HEK293 (cell line): ENCODE results near the gene DNAJB5.

ENCODE experiments used
- CTCF ChIA-PET: fragments of 350-600 bp; formaldehyde crosslinking; extraction: SDS; loops from one replicate; lab custom pipeline; 2021; ENCODE audit warnings: antibody characterized with exemption; lab: Yijun Ruan, JAX
- POLR2A ChIA-PET: fragments of 300-600 bp; formaldehyde crosslinking; extraction: SDS; loops from one replicate; lab custom pipeline; 2020; ENCODE audit warnings: antibody characterized with exemption, inconsistent platforms; lab: Yijun Ruan, JAX
- H3K27ac ChIP-seq: fragments of 200-500 bp; sonication (Bioruptor generic); 2 replicates; pipeline ENCODE4 v1.5.1; 2014; ENCODE audit warnings: low read depth, low read length, control low read depth, inconsistent platforms; ENCODE audit errors: extremely low read depth
- H3K36me3 ChIP-seq, 2 experiments: fragments of 200-500 bp in 1 of 2; sonication (Bioruptor generic) in 1 of 2; 1 replicate in 1 of 2; 2 replicates in 1 of 2; pipeline ENCODE4 v1.5.1; 2014 to 2017; ENCODE audit warnings: inconsistent platforms in 2 of 2, low read length in 2 of 2; ENCODE audit not compliant: control insufficient read depth in 2 of 2, insufficient read depth in 1 of 2
- H3K4me1 ChIP-seq: fragments of 200-500 bp; sonication (Bioruptor generic); 2 replicates; pipeline ENCODE4 v1.5.1; 2014; ENCODE audit warnings: mild to moderate bottlenecking, low read length, inconsistent platforms; ENCODE audit not compliant: control insufficient read depth, insufficient read depth
- H3K4me3 ChIP-seq: 2 replicates; pipeline ENCODE4 v1.5.1; 2011; ENCODE audit warnings: low read depth, mild to moderate bottlenecking, control low read depth, low read length, moderate library complexity
- H3K9me3 ChIP-seq: fragments of 200-500 bp; sonication (Bioruptor generic); 2 replicates; pipeline ENCODE4 v1.5.1; 2014; ENCODE audit warnings: low read depth, low read length, inconsistent platforms; ENCODE audit not compliant: control insufficient read depth, insufficient read depth
- FEZF1 ChIP-seq: fragments of 450-650 bp; formaldehyde crosslinking; IDR thresholded peaks from 2 replicates; pipeline ENCODE4 v1.5.1; 2016; ENCODE audit warnings: missing biosample characterization, missing genetic modification characterization
- KLF10 ChIP-seq: fragments of 450-650 bp; IDR thresholded peaks from 2 replicates; pipeline ENCODE4 v1.5.1; 2018; ENCODE audit warnings: missing biosample characterization, mild to moderate bottlenecking, missing genetic modification characterization
- KLF9 ChIP-seq: fragments of 450-650 bp; formaldehyde crosslinking; IDR thresholded peaks from 2 replicates; pipeline ENCODE4 v1.5.1; 2016; ENCODE audit warnings: missing biosample characterization, missing genetic modification characterization, low read depth
- PRDM1 ChIP-seq: fragments of 450-650 bp; formaldehyde crosslinking; IDR thresholded peaks from 2 replicates; pipeline ENCODE4; 2016; ENCODE audit warnings: missing biosample characterization, missing genetic modification characterization
- SP3 ChIP-seq: fragments of 450-650 bp; formaldehyde crosslinking; IDR thresholded peaks from 2 replicates; pipeline ENCODE4 v1.5.1; 2016; ENCODE audit warnings: missing biosample characterization, missing genetic modification characterization
- SP7 ChIP-seq: fragments of 450-650 bp; formaldehyde crosslinking; IDR thresholded peaks from 2 replicates; pipeline ENCODE4 v1.5.1; 2016; ENCODE audit warnings: missing biosample characterization, missing genetic modification characterization
- YY1 ChIP-seq: fragments of 450-650 bp; formaldehyde crosslinking; IDR thresholded peaks from 2 replicates; pipeline ENCODE4 v1.5.1; 2018; ENCODE audit warnings: missing biosample characterization, missing genetic modification characterization
- ZFP37 ChIP-seq: fragments of 450-650 bp; formaldehyde crosslinking; IDR thresholded peaks from 2 replicates; pipeline ENCODE4 v1.5.1; 2016; ENCODE audit warnings: missing biosample characterization, missing genetic modification characterization
- ZIC2 ChIP-seq: fragments of 450-650 bp; formaldehyde crosslinking; IDR thresholded peaks from 2 replicates; pipeline ENCODE4 v1.5.1; 2016; ENCODE audit warnings: missing biosample characterization, missing genetic modification characterization
- ZNF155 ChIP-seq: fragments of 450-650 bp; formaldehyde crosslinking; IDR thresholded peaks from 2 replicates; pipeline ENCODE4 v1.5.1; 2016; ENCODE audit warnings: missing biosample characterization, missing genetic modification characterization
- ZNF221 ChIP-seq: fragments of 450-650 bp; formaldehyde crosslinking; IDR thresholded peaks from 2 replicates; pipeline ENCODE4 v1.5.1; 2017; ENCODE audit warnings: missing biosample characterization, missing genetic modification characterization, borderline replicate concordance
- ZNF223 ChIP-seq: fragments of 450-650 bp; formaldehyde crosslinking; IDR thresholded peaks from 2 replicates; pipeline ENCODE4 v1.5.1; 2016; ENCODE audit warnings: missing biosample characterization, missing genetic modification characterization
- ZNF423 ChIP-seq: fragments of 450-650 bp; formaldehyde crosslinking; IDR thresholded peaks from 2 replicates; pipeline ENCODE4 v1.5.1; 2016; ENCODE audit warnings: missing biosample characterization, missing genetic modification characterization
- ZNF449 ChIP-seq: fragments of 450-650 bp; formaldehyde crosslinking; IDR thresholded peaks from 2 replicates; pipeline ENCODE4 v1.5.1; 2017; ENCODE audit warnings: missing biosample characterization, mild to moderate bottlenecking, missing genetic modification characterization, moderate library complexity
- ZNF488 ChIP-seq: fragments of 450-650 bp; formaldehyde crosslinking; IDR thresholded peaks from 2 replicates; pipeline ENCODE4 v1.5.1; 2016; ENCODE audit warnings: missing biosample characterization, missing genetic modification characterization
- ZNF501 ChIP-seq: fragments of 450-650 bp; formaldehyde crosslinking; IDR thresholded peaks from 2 replicates; pipeline ENCODE4 v1.5.1; 2016; ENCODE audit warnings: missing biosample characterization, missing genetic modification characterization
- ZNF513 ChIP-seq: fragments of 450-650 bp; IDR thresholded peaks from 2 replicates; pipeline ENCODE4 v1.5.1; 2018; ENCODE audit warnings: missing biosample characterization, missing genetic modification characterization
- ZNF529 ChIP-seq: fragments of 450-650 bp; formaldehyde crosslinking; IDR thresholded peaks from 2 replicates; pipeline ENCODE4 v1.5.1; 2017; ENCODE audit warnings: missing genetic modification characterization, missing biosample characterization; ENCODE audit not compliant: insufficient replicate concordance
- ZNF558 ChIP-seq: fragments of 450-650 bp; formaldehyde crosslinking; IDR thresholded peaks from 2 replicates; pipeline ENCODE4 v1.5.1; 2016; ENCODE audit warnings: missing biosample characterization, missing genetic modification characterization
- ZNF585B ChIP-seq: fragments of 450-650 bp; formaldehyde crosslinking; IDR thresholded peaks from 2 replicates; pipeline ENCODE4 v1.5.1; 2016; ENCODE audit warnings: missing biosample characterization, missing genetic modification characterization
- ZNF600 ChIP-seq: fragments of 450-650 bp; formaldehyde crosslinking; IDR thresholded peaks from 2 replicates; pipeline ENCODE4 v1.5.1; 2016; ENCODE audit warnings: missing biosample characterization, missing genetic modification characterization
- ZNF621 ChIP-seq: fragments of 450-650 bp; formaldehyde crosslinking; IDR thresholded peaks from 2 replicates; pipeline ENCODE4 v1.5.1; 2017; ENCODE audit warnings: missing biosample characterization, missing genetic modification characterization
- ZNF660 ChIP-seq: fragments of 450-650 bp; IDR thresholded peaks from 2 replicates; pipeline ENCODE4 v1.5.1; 2018; ENCODE audit warnings: missing biosample characterization, mild to moderate bottlenecking, missing genetic modification characterization
- ZNF701 ChIP-seq: fragments of 450-650 bp; formaldehyde crosslinking; IDR thresholded peaks from 2 replicates; pipeline ENCODE4 v1.5.1; 2016; ENCODE audit warnings: missing biosample characterization, missing genetic modification characterization
- TF ChIP-seq, protein P1 (sequence below): fragments of 450-650 bp; formaldehyde crosslinking; IDR thresholded peaks from 2 replicates; pipeline ENCODE4 v1.5.1; 2016; ENCODE audit warnings: missing biosample characterization, missing genetic modification characterization
- TF ChIP-seq, protein P2 (sequence below): fragments of 450-650 bp; formaldehyde crosslinking; IDR thresholded peaks from 2 replicates; pipeline ENCODE4 v1.5.1; 2016; ENCODE audit warnings: missing biosample characterization, missing genetic modification characterization
- TF ChIP-seq, protein P3 (sequence below): fragments of 450-650 bp; formaldehyde crosslinking; IDR thresholded peaks from 2 replicates; pipeline ENCODE4 v1.5.1; 2016; ENCODE audit warnings: missing biosample characterization, missing genetic modification characterization
- TF ChIP-seq, protein P4 (sequence below): fragments of 450-650 bp; formaldehyde crosslinking; IDR thresholded peaks from 2 replicates; pipeline ENCODE4 v1.5.1; 2016; ENCODE audit warnings: missing biosample characterization, missing genetic modification characterization

DNAJB5 gene

DNA sequence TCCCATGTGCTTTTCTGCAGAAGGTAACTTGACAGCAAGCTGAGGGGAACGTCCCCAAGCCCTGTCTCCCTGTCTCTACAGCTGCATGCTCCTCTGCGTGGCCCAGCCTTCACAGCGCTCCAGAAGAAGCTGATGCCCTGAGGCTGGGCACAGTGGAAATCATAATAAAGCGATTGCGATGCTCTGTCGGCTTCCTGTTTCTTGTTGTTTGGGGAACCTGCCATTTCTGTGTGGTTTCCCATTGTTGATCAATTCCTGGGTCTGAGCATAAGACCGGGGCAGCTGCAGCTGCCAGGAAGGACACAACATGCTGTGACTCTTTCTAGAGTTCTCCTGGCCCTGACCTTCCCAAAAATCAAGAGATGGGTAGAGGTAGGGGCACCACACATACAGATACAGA, 7.2 kb upstream of the DNAJB5 start:
- CTCF ChIA-PET = interaction anchor here (0.7 to 7.1 kb wide), 6 partner anchors 12 to 280 kb away, joined by 3 to 124 read pairs (median 4); a partner anchor contains a TSS
- H3K9me3 ChIP-seq = no peaks in the 10 kb centered on the region
- no peak for TF ChIP-seq PRDM1 (tag by site-specific recombination)
- no peak for TF ChIP-seq ZNF423 (tag by site-specific recombination)
- TF ChIP-seq ZNF488 (tag by site-specific recombination) = no peak
- TF ChIP-seq, protein P1, sequence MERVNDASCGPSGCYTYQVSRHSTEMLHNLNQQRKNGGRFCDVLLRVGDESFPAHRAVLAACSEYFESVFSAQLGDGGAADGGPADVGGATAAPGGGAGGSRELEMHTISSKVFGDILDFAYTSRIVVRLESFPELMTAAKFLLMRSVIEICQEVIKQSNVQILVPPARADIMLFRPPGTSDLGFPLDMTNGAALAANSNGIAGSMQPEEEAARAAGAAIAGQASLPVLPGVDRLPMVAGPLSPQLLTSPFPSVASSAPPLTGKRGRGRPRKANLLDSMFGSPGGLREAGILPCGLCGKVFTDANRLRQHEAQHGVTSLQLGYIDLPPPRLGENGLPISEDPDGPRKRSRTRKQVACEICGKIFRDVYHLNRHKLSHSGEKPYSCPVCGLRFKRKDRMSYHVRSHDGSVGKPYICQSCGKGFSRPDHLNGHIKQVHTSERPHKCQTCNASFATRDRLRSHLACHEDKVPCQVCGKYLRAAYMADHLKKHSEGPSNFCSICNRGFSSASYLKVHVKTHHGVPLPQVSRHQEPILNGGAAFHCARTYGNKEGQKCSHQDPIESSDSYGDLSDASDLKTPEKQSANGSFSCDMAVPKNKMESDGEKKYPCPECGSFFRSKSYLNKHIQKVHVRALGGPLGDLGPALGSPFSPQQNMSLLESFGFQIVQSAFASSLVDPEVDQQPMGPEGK (tag by site-specific recombination) = no peak
- TF ChIP-seq ZNF221 = no peak
- TF ChIP-seq, protein P2, sequence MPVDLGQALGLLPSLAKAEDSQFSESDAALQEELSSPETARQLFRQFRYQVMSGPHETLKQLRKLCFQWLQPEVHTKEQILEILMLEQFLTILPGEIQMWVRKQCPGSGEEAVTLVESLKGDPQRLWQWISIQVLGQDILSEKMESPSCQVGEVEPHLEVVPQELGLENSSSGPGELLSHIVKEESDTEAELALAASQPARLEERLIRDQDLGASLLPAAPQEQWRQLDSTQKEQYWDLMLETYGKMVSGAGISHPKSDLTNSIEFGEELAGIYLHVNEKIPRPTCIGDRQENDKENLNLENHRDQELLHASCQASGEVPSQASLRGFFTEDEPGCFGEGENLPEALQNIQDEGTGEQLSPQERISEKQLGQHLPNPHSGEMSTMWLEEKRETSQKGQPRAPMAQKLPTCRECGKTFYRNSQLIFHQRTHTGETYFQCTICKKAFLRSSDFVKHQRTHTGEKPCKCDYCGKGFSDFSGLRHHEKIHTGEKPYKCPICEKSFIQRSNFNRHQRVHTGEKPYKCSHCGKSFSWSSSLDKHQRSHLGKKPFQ (tag by site-specific recombination) = no peak
- no peak for TF ChIP-seq ZNF155 (tag by site-specific recombination)
- no peak for TF ChIP-seq ZNF621 (tag by site-specific recombination)
- TF ChIP-seq ZNF529 = no peak
- TF ChIP-seq, protein P3, sequence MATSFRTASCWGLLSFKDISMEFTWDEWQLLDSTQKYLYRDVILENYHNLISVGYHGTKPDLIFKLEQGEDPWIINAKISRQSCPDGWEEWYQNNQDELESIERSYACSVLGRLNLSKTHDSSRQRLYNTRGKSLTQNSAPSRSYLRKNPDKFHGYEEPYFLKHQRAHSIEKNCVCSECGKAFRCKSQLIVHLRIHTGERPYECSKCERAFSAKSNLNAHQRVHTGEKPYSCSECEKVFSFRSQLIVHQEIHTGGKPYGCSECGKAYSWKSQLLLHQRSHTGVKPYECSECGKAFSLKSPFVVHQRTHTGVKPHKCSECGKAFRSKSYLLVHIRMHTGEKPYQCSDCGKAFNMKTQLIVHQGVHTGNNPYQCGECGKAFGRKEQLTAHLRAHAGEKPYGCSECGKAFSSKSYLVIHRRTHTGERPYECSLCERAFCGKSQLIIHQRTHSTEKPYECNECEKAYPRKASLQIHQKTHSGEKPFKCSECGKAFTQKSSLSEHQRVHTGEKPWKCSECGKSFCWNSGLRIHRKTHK (tag by site-specific recombination) = no peak
- no peak for TF ChIP-seq FEZF1 (tag by site-specific recombination)
- no peak for TF ChIP-seq ZNF660 (tag by site-specific recombination)
- TF ChIP-seq KLF10 = no peak
- TF ChIP-seq KLF9 (tag by site-specific recombination) = no peak
- no peak for TF ChIP-seq ZNF558 (tag by site-specific recombination)
- no peak for TF ChIP-seq SP3 (tag by site-specific recombination)
- no peak for TF ChIP-seq ZNF449
- no peak overlapping the region for H3K27ac ChIP-seq
- H3K4me3 ChIP-seq = no peak overlapping the region
- no peaks in the 10 kb centered on the region for H3K36me3 ChIP-seq
- H3K4me1 ChIP-seq = no peaks in the 10 kb centered on the region
- POLR2A ChIA-PET = no interaction called here

DNA sequence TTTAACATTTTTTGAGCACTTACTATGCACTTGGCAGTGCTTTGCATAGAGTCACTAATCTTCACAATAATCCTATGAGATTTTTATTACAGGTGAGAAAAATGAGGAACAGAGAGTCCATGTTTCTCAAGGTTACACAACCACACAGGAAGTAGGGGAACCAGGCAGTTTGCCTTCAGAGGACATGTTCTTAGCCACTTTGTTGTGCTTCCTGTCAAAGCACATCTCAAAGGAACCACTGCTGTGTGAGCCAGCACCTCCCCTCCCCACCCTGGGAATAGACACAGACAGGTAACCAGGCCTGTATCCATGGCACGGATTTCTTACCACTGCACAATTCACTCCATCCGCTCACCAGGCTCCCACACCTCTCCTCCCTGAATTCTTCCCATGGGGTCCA, 6.3 kb upstream of the DNAJB5 start:
- POLR2A ChIA-PET = no interaction called here
- CTCF ChIA-PET = interaction anchor here (0.7 to 7.1 kb wide), 6 partner anchors 11 to 86 kb away, joined by 3 to 124 read pairs (median 4); a partner anchor contains a TSS
- Histone ChIP-seq H3K9me3 (no peaks in the 10 kb centered on the region), H3K36me3 (no peaks in the 10 kb centered on the region), H3K4me3 (no peak overlapping the region), H3K4me1 (no peaks in the 10 kb centered on the region), H3K27ac (no peak overlapping the region)
- no peak for TF ChIP-seq ZNF513
- TF ChIP-seq SP7 (tag by site-specific recombination) = no peak
- no peak for TF ChIP-seq ZNF600
- TF ChIP-seq ZNF223 = no peak
- TF ChIP-seq ZNF585B (tag by site-specific recombination) = no peak
- no peak for TF ChIP-seq ZFP37
- no peak for TF ChIP-seq ZNF701 (tag by site-specific recombination)
- no peak for TF ChIP-seq ZIC2 (tag by site-specific recombination)
- no peak for TF ChIP-seq YY1
- TF ChIP-seq ZNF501 = no peak
- TF ChIP-seq, protein P4, sequence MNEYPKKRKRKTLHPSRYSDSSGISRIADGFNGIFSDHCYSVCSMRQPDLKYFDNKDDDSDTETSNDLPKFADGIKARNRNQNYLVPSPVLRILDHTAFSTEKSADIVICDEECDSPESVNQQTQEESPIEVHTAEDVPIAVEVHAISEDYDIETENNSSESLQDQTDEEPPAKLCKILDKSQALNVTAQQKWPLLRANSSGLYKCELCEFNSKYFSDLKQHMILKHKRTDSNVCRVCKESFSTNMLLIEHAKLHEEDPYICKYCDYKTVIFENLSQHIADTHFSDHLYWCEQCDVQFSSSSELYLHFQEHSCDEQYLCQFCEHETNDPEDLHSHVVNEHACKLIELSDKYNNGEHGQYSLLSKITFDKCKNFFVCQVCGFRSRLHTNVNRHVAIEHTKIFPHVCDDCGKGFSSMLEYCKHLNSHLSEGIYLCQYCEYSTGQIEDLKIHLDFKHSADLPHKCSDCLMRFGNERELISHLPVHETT (tag by site-specific recombination) = no peak
